IMR-90 (cell line): ENCODE results near the gene TXNL4A. TPM values are rescaled to one million over a fixed set of nuclear protein-coding genes. Genes with fewer than 3 reads are reported as not detected.
A peak's percentile ranks its signal among the peaks of the same experiment; 100 is the strongest.

Experiments used
- ATAC-seq: fragments of 200-7000 bp; cut with Tn5 transposase; 2 replicates; pipeline ENCODE4 v1.9.1; 2020; ENCODE audit warnings: low read depth, mild to moderate bottlenecking, moderate library complexity
- BruUV-seq: library from RNA; stranded (reverse); fragments of 400-500 nt; replicated peaks from 2 replicates; lab custom pipeline; 2021; lab: Mats Ljungman, UMichigan
- CTCF ChIA-PET: fragments of 300-600 bp; formaldehyde crosslinking; extraction: SDS; loops from one replicate; lab custom pipeline; 2021; ENCODE audit warnings: antibody characterized with exemption; lab: Yijun Ruan, JAX
- POLR2A ChIA-PET: fragments of 300-600 bp; sonication (Branson Sonifier 250); formaldehyde crosslinking; loops from one replicate; lab custom pipeline; 2022; ENCODE audit warnings: antibody characterized with exemption; ENCODE audit not compliant: unreplicated experiment; lab: Charles Lee
- DNase-seq: peaks from one replicate; pipeline ENCODE4 v3.0.0; 2013
- H2AFZ ChIP-seq: replicated peaks from 2 replicates; pipeline ENCODE3; 2013; ENCODE audit warnings: low read length, mild to moderate bottlenecking; ENCODE audit not compliant: poor library complexity
- H2AK5ac ChIP-seq: 2 replicates; pipeline ENCODE4 v1.6.1; 2013; ENCODE audit warnings: low read depth, low read length, inconsistent platforms
- H2AK9ac ChIP-seq: replicated peaks from 2 replicates; pipeline ENCODE3; 2013; ENCODE audit warnings: mild to moderate bottlenecking, low read depth, low read length, moderate library complexity; ENCODE audit not compliant: poor library complexity
- H2BK120ac ChIP-seq: 2 replicates; pipeline ENCODE4 v1.6.1; 2013; ENCODE audit warnings: low read depth, low read length, inconsistent platforms
- H2BK15ac ChIP-seq: 3 replicates; pipeline ENCODE4 v1.6.1; 2013; ENCODE audit warnings: low read depth, low read length, inconsistent platforms
- H2BK20ac ChIP-seq: 2 replicates; pipeline ENCODE4 v1.6.1; 2013; ENCODE audit warnings: low read depth, mild to moderate bottlenecking, inconsistent platforms, low read length, moderate library complexity
- H2BK5ac ChIP-seq: 2 replicates; pipeline ENCODE4 v1.6.1; 2013; ENCODE audit warnings: mild to moderate bottlenecking, low read depth, low read length, inconsistent platforms; ENCODE audit not compliant: poor library complexity, severe bottlenecking
- H3K14ac ChIP-seq: replicated peaks from 2 replicates; pipeline ENCODE4 v1.6.1; 2013; ENCODE audit warnings: low read depth, low read length, inconsistent platforms
- H3K18ac ChIP-seq: 2 replicates; pipeline ENCODE4 v1.6.1; 2013; ENCODE audit warnings: low read depth, low read length, control low read depth
- H3K23ac ChIP-seq: 2 replicates; pipeline ENCODE4 v1.6.1; 2013; ENCODE audit warnings: low read depth, low read length, inconsistent platforms
- H3K27ac ChIP-seq: 2 replicates; pipeline ENCODE4 v1.5.1; 2013; ENCODE audit warnings: mild to moderate bottlenecking, control low read depth, low read length; ENCODE audit not compliant: insufficient read depth
- H3K27me3 ChIP-seq: 2 replicates; pipeline ENCODE4 v1.6.1; 2013; ENCODE audit warnings: low read length; ENCODE audit not compliant: control insufficient read depth, insufficient read depth
- H3K36me3 ChIP-seq: 2 replicates; pipeline ENCODE4 v1.6.1; 2013; ENCODE audit warnings: low read length, mixed read lengths; ENCODE audit not compliant: control insufficient read depth, insufficient read depth
- H3K4ac ChIP-seq: 2 replicates; pipeline ENCODE4 v1.6.1; 2013; ENCODE audit warnings: low read depth, low read length, inconsistent platforms
- H3K4me1 ChIP-seq: 2 replicates; pipeline ENCODE4 v1.6.1; 2013; ENCODE audit warnings: low read length, mixed read lengths; ENCODE audit not compliant: control insufficient read depth, insufficient read depth
- H3K4me2 ChIP-seq: 2 replicates; pipeline ENCODE4 v1.6.1; 2013; ENCODE audit warnings: low read depth, mild to moderate bottlenecking, control low read depth, low read length, moderate library complexity
- H3K4me3 ChIP-seq: 2 replicates; pipeline ENCODE4 v1.5.1; 2013; ENCODE audit warnings: low read depth, mild to moderate bottlenecking, control low read depth, low read length, moderate library complexity; ENCODE audit not compliant: insufficient read depth
- H3K56ac ChIP-seq: 2 replicates; pipeline ENCODE4 v1.6.1; 2013; ENCODE audit warnings: low read length, inconsistent platforms; ENCODE audit not compliant: insufficient read depth; ENCODE audit errors: extremely low read depth
- H3K79me1 ChIP-seq, 2 experiments: 2 replicates each; pipeline ENCODE4 v1.6.1; 2013; ENCODE audit warnings: low read length in 2 of 2, inconsistent platforms in 1 of 2, low read depth in 1 of 2
- H3K9ac ChIP-seq: 2 replicates; pipeline ENCODE4 v1.6.1; 2013; ENCODE audit warnings: low read depth, low read length, control low read depth
- H3K9me1 ChIP-seq: 2 replicates; pipeline ENCODE4 v1.6.1; 2013; ENCODE audit warnings: low read length, inconsistent platforms; ENCODE audit not compliant: insufficient read depth
- H3K9me3 ChIP-seq: 2 replicates; pipeline ENCODE4 v1.6.1; 2013; ENCODE audit warnings: low read length; ENCODE audit not compliant: control insufficient read depth, insufficient read depth
- H4K20me1 ChIP-seq: 2 replicates; pipeline ENCODE4 v1.6.1; 2013; ENCODE audit warnings: low read length, inconsistent platforms; ENCODE audit not compliant: insufficient read depth
- H4K5ac ChIP-seq: 2 replicates; pipeline ENCODE4 v1.6.1; 2013; ENCODE audit warnings: mild to moderate bottlenecking, low read depth, low read length, control low read depth
- H4K8ac ChIP-seq, 2 experiments: 2 replicates each; pipeline ENCODE4 v1.6.1; 2013; ENCODE audit warnings: low read depth in 2 of 2, low read length in 2 of 2, control low read depth in 1 of 2, inconsistent platforms in 1 of 2
- H4K91ac ChIP-seq: 2 replicates; pipeline ENCODE4 v1.6.1; 2013; ENCODE audit warnings: low read depth, low read length, inconsistent platforms; ENCODE audit not compliant: insufficient read depth
- CHD1 ChIP-seq: IDR thresholded peaks from 2 replicates; pipeline ENCODE4 v1.6.1; 2012; ENCODE audit warnings: low read depth, low read length, improper control_type of control experiment
- MXI1 ChIP-seq: IDR thresholded peaks from 2 replicates; pipeline ENCODE4 v1.6.1; 2012; ENCODE audit warnings: low read depth, mild to moderate bottlenecking, low read length, moderate library complexity, borderline replicate concordance
- POLR2A ChIP-seq: IDR thresholded peaks from 2 replicates; pipeline ENCODE4 v1.6.1; 2012; ENCODE audit warnings: mild to moderate bottlenecking, low read depth, low read length
- WGBS, 2 experiments: methylation state at CpG; one replicate each; pipeline versions ENCODE4 v1.1.5 to v1.1.7; 2013; ENCODE audit warnings: missing lambda C conversion rate in 2 of 2; ENCODE audit not compliant: insufficient read length in 1 of 2; ENCODE audit errors: extremely low coverage in 2 of 2; 5-methylcytosine and 5-hydroxymethylcytosine counted together
- dilution Hi-C: fragments of 300-500 bp; cut with HindIII; formaldehyde crosslinking; loops from one replicate; pipeline ENCODE4 v1.14.3; 2018; ENCODE audit warnings: low sequenced_read_pairs; ENCODE audit not compliant: unreplicated experiment
- in situ Hi-C: fragments of 300-500 bp; cut with MboI; formaldehyde crosslinking; loops from 3 replicates; pipeline ENCODE4 v1.14.3; 2019; ENCODE audit warnings: low sequenced_read_pairs, inconsistent platforms, mixed read lengths
- intact Hi-C: fragments of 100-400 bp; cut with micrococcal nuclease; formaldehyde crosslinking; loops from 2 replicates; pipeline ENCODE4 v1.10.0; 2022
- polyA plus RNA-seq, 3 experiments: library from polyadenylated mRNA; depleted of rRNA; stranded (reverse); fragments of >200 nt; gene quantifications; 2 replicates each; pipeline ENCODE4 v1.2.3, GENCODE V29; 2012; ENCODE audit warnings: low replicate concordance in 1 of 3
- total RNA-seq: library from RNA; depleted of rRNA; stranded (reverse); fragments of >200 nt; gene quantifications from 2 replicates; pipeline ENCODE4 v1.2.3, GENCODE V29; 2012

TXNL4A gene
- total and polyA plus RNA-seq, 2 of the 4 experiments (the other 2 are of a cell fraction), result 38.7 to 103 TPM

GRCh38 chr18:80022613-80023012, 34.2 kb upstream of the TXNL4A start:
- no peak overlapping the region for H3K14ac ChIP-seq
- H3K23ac ChIP-seq, result no peak overlapping the region
- no peaks in the 10 kb centered on the region for H3K27me3 ChIP-seq
- H2BK20ac ChIP-seq, result no peak overlapping the region
- no peak overlapping the region for H3K56ac ChIP-seq
- POLR2A ChIA-PET, result no interaction called here
- intact Hi-C loops, result no loop called here
- no peaks in the 10 kb centered on the region for H3K36me3 ChIP-seq
- dilution Hi-C loops, result no loop called here
- ATAC-seq (no peak), DNase-seq (peak; percentile 24)
- no peak overlapping the region for H4K5ac ChIP-seq
- TF ChIP-seq CHD1, result no peak
- no peak for TF ChIP-seq MXI1
- no peak for TF ChIP-seq POLR2A
- H4K20me1 ChIP-seq, result no peaks in the 10 kb centered on the region
- no CpG with 5 or more reads among the region's 1 CpG for WGBS, 2 experiments
- H2AK9ac ChIP-seq, result no peak overlapping the region
- no TSS peak for BruUV-seq
- H3K9me3 ChIP-seq, result peaks cover 53% of the 10 kb centered on the region
- H2BK5ac ChIP-seq, result no peak overlapping the region
- no peak overlapping the region for H4K8ac ChIP-seq
- H3K9me1 ChIP-seq, result no peaks in the 10 kb centered on the region
- no peak overlapping the region for H2BK15ac ChIP-seq
- H3K9ac ChIP-seq, result no peak overlapping the region
- H3K4me3 ChIP-seq, result no peak overlapping the region
- no peaks in the 10 kb centered on the region for H3K4me1 ChIP-seq
- no peak overlapping the region for H3K18ac ChIP-seq
- H3K4ac ChIP-seq, result no peak overlapping the region
- H3K27ac ChIP-seq, result no peak overlapping the region
- H3K4me2 ChIP-seq, result no peak overlapping the region
- in situ Hi-C loops, result no loop called here
- no peak overlapping the region for H2AFZ ChIP-seq
- no peak overlapping the region for H4K91ac ChIP-seq
- CTCF ChIA-PET, result no interaction called here
- H2AK5ac ChIP-seq, result no peak overlapping the region
- no peak overlapping the region for H2BK120ac ChIP-seq
- no peaks in the 10 kb centered on the region for H3K79me1 ChIP-seq
